Endometrium (tissue), 2 donors: ENCODE measurements around the gene RALGPS2.

ENCODE experiments used
- FAIRE-seq: peaks from 2 replicates; lab custom pipeline; 2012; peaks lifted over from hg19 to GRCh38; lab: Jason Lieb, UNC
- donor health status: control.
- donor health status: control.

Gene RALGPS2

DNA sequence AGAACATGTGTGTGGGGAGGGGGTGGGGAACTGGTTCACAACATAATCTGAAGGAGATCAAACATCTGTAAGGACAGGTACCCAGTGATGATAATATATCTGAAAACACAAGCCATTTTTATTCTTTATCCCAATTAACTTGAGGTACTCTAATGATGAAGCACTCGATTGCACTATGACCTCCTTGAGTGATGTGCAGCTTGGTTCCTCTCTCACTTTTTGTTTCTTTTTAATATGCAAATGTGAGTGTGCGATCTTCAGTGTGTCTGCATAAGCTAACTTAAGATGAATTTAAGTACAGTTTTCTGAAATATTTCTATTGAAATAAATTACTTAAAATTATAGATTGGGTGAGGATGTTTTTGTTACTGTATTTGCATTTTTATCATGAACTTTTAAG, 196.5 kb downstream of the RALGPS2 start:
- no peak for FAIRE-seq

DNA sequence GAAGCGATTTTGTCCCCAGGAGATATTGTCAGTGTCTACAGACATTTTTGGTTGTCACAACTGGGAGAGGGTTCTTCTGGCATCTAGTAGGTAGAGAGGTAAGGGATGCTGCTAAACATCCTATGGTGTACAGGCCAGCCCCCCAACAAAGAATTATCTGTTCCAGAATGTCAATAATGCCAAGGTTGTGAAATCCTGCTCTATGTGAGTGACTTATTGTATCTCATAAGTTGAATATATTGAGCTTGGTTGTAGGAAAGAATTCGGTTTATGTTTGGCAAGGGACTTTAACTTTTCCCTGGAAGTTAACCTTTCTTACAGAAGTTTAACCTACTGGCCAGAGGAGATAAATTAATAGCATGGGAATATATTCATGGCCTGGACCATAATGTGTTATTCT, 198.5 kb downstream of the RALGPS2 start:
- FAIRE-seq = no peak

DNA sequence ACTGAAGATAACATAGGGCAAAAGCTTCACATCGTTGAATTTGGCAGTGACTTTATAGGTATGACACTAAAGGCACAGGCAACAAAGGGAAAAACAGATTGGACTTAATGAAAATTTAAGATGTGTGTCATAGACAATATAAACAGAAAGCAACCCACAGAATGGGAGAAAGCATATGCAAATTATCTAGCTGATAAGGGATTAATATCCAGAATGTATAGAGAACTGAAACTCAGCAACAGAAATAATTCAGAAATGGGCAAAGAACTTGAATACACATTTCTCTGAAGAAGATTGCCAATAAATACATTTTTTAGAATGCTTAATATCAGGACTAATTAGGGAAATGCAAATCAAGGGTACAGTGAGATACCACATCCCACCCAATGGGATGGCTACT, 201.0 kb downstream of the RALGPS2 start:
- no peak for FAIRE-seq

GRCh38 chr1:178927003-178927402, 202.0 kb downstream of the RALGPS2 start:
- no peak for FAIRE-seq

- no peak for FAIRE-seq
Measured at GRCh38 chr1:178928041-178928440, 203.0 kb downstream of the RALGPS2 start.

GRCh38 chr1:178928976-178929375, 203.9 kb downstream of the RALGPS2 start:
- FAIRE-seq = no peak

DNA sequence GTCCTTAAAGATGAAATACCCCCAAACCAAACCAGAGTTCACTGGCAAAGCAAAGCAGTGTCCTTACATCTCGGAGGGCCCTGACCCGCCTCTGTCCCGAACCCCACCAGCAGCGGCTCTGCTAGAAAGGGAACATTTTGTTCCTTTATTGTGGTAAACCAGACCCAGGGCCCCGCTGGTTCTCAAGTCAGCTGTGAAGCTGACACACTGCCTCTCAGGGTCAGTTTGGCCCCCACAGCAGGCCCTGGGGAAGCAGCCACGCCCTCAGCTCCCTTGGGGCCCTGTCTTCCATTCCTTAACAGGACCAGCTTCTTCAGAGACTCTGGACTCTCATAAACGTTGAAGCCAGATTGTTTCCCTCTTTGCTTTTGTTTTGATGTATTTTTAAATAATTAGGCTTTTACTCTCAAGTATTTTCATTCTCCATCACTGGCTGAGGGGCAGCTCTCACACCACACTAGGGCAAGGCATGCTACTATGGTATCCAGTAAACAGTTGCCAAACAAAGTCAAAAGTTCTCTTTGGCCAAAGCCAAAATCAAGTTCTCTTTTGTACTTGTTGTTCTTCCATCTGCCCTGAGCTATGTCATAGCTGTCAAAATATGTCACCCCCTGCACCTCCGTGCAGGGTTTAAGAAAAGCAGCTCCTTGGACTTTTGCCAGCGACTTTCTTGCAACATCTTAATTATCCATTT, 207.0 kb downstream of the RALGPS2 start:
- FAIRE-seq = peak; percentile 96

- FAIRE-seq = no peak
Measured at GRCh38 chr1:178932552-178932906, 207.5 kb downstream of the RALGPS2 start.

GRCh38 chr1:178933105-178933561, 208.1 kb downstream of the RALGPS2 start:
- FAIRE-seq = peak; percentile 84

DNA sequence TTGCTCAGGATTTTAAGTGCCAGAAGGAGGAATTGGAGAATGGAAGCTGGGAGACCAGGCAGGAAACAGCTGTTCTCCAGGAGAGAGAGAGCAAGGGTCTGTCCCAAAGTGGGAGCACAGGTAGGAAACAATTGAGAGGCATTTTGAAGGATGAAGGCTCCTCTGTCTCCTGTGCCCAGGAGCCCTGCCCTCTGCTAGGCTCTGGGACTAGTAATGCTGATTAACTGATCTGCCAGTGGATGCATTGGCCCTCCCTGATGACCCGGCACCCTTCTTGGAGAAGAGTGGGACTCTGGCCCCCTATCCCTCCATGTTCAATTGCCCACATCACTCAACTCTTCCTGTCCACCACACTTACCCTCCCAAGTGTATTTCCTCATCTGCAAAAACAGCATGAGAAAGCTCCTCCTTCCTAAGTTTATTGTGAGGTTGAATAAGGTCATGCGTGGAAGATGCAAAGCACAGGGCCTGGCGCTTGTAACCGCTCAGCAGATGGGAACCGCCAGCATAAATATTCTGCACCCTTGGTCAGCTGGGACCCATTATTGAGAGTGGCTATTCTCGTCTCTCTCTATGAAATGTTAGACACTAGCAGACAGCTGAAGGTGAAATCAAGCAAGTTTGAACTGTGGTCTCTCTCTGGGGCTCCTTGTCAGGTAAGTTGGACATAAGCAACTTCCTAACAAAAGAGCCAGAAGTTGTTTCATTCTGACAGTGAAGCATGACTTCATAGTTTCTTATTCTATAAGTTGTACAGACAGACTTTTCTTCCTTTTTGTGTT, 208.9 kb downstream of the RALGPS2 start:
- FAIRE-seq = no peak

GRCh38 chr1:178934546-178934945, 209.5 kb downstream of the RALGPS2 start:
- FAIRE-seq = no peak

DNA sequence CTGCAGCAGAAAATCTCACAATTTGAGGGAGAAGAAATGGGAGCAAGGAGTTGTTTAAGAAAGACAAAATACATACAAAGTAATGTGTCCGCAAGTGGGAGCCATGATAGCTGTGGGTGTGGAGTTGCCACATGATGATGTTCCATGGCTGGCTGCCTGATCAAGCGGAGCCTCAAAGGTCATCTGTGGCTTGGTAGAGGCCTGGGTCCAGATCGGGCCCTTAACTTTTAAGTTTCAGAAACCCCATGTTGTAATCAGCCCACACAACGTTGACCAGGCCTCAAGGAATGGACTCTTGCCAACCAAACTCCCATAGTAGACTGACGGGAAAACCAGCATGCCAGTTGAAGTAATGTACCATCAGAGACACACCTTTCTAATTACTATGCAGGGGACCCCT, 210.6 kb downstream of the RALGPS2 start:
- FAIRE-seq = no peak

- no peak for FAIRE-seq
Measured at GRCh38 chr1:178937695-178938094, 212.7 kb downstream of the RALGPS2 start.

GRCh38 chr1:178938101-178938958, 213.3 kb downstream of the RALGPS2 start:
- no peak for FAIRE-seq

- no peak for FAIRE-seq
Measured at GRCh38 chr1:178938959-178939317, 213.9 kb downstream of the RALGPS2 start.

DNA sequence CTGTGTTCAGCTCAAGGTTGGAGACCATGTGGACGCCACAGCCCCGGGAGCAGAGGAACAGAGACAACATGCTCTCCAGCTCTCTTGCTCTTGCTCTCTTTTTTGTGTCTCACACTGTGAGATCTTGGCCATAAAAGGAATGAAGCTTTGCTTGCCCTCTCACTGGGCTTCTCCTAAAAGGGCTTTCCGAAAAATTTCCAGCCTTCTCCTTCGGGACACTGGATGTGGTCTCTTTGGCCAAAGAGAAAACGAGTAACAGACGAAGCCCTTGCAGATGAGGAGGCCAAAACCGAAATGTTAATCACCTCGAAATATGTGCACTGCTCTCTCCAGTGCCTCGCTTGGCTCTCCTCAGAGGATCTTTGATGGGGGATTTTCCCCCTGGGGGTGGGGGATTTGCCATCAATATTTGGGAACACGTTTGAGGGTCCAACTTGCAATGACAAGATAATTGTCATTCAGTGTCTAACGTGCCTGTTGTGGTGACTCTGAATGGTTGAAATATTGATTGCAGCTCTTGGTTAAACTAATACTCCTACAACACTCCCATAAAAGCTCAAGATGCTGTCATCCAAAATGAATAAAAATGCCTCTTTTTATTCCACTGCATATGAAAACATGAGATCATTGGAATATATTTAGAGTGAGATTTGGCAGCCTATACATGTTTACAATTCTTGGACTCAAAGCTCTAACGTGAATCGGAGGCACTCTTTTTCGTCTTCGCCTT, 214.5 kb downstream of the RALGPS2 start:
- peak; percentile 57 for FAIRE-seq

DNA sequence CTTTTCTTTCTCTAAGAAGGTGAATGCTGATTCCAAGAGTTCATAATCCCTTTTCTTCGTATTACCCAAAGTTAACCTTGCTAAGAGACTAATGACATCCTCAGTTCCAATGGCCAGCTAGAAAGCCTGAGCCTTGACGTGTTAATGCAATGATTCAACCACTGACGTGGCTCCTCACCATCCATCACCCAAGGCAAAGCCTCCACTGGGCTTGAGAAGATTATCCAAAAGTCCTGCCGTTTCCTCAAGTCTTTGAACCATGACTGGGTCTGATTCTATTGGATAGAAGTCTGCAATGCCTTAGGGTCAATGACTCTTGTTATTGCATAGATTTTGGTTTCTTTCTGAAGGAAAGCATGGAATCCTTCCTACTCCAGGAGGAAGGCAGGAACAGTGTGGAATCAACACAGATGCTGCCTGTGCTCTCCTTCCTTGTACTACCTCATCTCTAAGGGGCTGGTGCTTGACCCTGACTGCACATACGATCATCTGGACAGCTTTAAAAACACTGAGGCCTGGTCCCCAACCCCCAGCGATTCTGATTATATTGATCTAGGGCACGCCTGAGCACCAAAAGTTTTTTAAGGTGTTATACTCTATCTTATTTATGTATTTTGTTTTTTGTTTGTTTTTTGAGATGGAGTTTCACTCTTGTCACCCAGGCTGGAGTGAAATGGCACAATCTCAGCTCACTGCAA, 215.2 kb downstream of the RALGPS2 start:
- no peak for FAIRE-seq

GRCh38 chr1:178941261-178941689, 216.2 kb downstream of the RALGPS2 start:
- no peak for FAIRE-seq

GRCh38 chr1:178941849-178942248, 216.8 kb downstream of the RALGPS2 start:
- FAIRE-seq = no peak

GRCh38 chr1:178942285-178943198, 217.5 kb downstream of the RALGPS2 start:
- no peak for FAIRE-seq
